GM18951 (cell line): Measurements from ENCODE around the gene TTC3.
"Not testable (repeated sequence)": the region's sequence is repeated elsewhere in the genome, so short reads cannot be mapped to it uniquely, and the experiment has no call there.

Source experiments
- POLR2A ChIP-seq: IDR thresholded peaks from 4 replicates; pipeline ENCODE4 v1.6.1; 2011; ENCODE audit warnings: mild to moderate bottlenecking; ENCODE audit not compliant: insufficient read length, insufficient read depth; ENCODE audit errors: extremely low read depth
- in situ Hi-C: fragments of 300-500 bp; cut with MboI; formaldehyde crosslinking; loops from one replicate; pipeline ENCODE4 v1.12.0; 2022; ENCODE audit warnings: low sequenced_read_pairs, mixed read lengths, inconsistent platforms; ENCODE audit not compliant: unreplicated experiment

Gene TTC3

GRCh38 chr21:37093977-37094376, 20.9 kb downstream of the TTC3 start:
- in situ Hi-C loops, result no loop called here
- TF ChIP-seq POLR2A, result no peak

- no peak for TF ChIP-seq POLR2A
- in situ Hi-C loops, result no loop called here
Observed at GRCh38 chr21:37095821-37096220, 22.8 kb downstream of the TTC3 start.

DNA sequence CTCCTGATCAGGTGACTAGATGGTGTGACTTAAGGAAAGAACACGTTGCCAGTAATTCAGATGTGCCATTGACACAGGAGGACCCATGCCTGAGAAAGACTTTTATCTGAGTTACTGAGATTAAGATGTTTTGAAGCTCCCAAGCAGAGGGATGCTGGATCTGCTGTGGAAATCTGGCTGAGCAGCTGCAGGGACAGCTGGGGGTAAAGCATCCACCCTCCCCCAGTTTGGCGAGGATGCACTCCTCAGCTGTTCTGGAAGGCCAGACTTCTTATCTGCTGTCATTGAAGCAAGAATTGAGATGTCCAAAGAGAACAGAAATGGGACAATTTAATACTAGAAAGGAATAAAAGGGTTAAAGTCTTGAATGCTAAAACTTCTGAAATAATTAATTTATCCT, 25.7 kb downstream of the TTC3 start:
- in situ Hi-C loops, result no loop called here

DNA sequence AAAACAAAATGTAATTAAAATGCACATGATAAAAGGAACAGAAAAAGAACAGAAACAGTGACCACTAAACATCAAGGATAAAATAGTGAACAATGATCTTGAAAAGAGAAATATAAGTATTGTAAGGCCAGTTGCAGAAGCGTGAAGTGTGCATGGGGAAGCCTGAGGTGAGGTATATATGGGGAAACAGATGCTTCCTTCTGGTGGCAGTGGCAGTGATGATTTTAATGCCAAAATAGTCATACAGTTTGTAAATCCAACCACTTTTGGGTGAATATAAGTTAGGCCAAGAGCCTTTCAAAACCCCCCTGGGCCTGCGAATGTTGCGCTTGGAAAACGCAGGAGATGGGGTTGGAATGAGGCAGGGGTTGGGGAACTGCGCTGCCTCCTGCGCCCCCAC, 27.3 kb downstream of the TTC3 start:
- TF ChIP-seq POLR2A, result no peak
- in situ Hi-C loops, result no loop called here

More for the DNA sequence above, 25.7 kb downstream of the TTC3 start:
- no peak for TF ChIP-seq POLR2A

DNA sequence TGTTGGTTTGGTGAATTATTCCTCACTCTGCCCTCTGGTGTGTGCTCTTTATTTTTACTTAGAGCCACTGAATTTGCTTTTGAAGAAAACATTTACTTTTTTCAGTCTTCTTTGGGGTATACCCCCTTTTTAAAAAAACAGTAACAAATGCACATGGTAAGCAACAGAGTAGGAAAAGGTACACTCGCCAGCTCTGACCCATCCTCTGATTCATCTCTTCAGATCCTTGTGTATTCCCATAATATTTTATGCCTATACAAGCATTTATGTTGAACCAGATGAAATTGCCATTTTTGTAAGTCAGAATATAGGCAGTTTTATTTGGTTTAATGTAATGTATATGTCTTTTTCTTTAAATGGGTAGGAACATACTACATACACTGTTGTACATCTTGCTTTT, 28.3 kb downstream of the TTC3 start:
- in situ Hi-C loops, result no loop called here

DNA sequence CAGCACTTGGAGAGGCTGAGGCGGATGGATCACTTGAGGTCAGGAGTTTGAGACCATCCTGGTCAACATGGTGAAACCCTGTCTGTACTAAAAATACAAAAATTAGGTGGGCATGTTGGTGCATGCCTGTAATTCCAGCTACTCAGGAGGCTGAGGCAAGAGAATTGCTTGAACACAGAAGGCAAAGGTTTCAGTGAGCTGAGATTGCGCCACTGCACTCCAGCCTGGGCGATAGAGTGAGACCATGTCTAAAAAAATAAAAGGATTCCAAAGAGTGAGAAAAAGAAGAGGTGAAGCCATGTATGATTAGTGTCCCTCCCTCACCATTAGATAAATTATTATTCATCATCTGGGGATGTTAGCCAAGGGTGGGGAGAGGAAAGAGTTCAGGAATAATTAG, 29.7 kb downstream of the TTC3 start:
- in situ Hi-C loops, result not testable (repeated sequence)

More for the DNA sequence above, 28.3 kb downstream of the TTC3 start:
- no peak for TF ChIP-seq POLR2A

- TF ChIP-seq POLR2A, result no peak
- in situ Hi-C loops, result no loop called here
Observed at GRCh38 chr21:37106998-37107397, 33.9 kb downstream of the TTC3 start.

DNA sequence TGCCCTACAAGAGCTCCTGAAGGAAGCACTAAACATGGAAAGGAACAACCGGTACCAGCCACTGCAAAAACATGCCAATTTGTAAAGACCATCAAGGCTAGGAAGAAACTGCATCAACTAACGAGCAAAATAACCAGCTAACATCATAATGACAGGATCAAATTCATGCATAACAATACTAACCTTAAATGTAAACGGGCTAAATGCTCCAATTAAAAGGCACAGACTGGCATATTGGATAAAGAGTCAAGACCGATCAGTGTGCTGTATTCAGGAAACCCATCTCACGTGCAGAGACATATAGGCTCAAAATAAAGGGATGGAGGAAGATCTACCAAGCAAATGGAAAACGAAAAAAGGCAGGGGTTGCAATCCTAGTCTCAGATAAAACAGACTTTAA, 38.0 kb downstream of the TTC3 start:
- in situ Hi-C loops, result not testable (repeated sequence)

GRCh38 chr21:37114301-37114700, 41.2 kb downstream of the TTC3 start:
- in situ Hi-C loops, result not testable (repeated sequence)

- in situ Hi-C loops, result not testable (repeated sequence)
Observed at GRCh38 chr21:37116459-37116858, 43.4 kb downstream of the TTC3 start.

DNA sequence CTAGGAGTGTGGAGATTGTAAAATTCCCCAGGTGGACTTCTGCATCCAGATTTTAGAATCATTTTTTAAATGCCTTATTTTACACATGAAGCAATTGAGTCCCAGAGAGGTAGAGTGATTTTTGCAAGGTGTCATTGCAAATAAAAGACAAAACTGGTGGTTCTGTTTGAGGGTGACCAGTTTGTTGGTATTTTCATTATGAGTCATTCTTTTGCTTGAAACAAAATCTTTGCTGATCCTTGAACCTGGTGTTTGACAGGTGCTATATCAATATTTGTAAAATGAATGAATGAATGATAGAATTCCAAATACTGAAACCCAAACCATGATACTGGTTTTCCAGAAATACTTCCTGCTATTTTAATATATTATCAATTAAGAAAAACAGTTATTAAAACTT, 44.1 kb downstream of the TTC3 start:
- in situ Hi-C loops, result no loop called here
- TF ChIP-seq POLR2A, result no peak

DNA sequence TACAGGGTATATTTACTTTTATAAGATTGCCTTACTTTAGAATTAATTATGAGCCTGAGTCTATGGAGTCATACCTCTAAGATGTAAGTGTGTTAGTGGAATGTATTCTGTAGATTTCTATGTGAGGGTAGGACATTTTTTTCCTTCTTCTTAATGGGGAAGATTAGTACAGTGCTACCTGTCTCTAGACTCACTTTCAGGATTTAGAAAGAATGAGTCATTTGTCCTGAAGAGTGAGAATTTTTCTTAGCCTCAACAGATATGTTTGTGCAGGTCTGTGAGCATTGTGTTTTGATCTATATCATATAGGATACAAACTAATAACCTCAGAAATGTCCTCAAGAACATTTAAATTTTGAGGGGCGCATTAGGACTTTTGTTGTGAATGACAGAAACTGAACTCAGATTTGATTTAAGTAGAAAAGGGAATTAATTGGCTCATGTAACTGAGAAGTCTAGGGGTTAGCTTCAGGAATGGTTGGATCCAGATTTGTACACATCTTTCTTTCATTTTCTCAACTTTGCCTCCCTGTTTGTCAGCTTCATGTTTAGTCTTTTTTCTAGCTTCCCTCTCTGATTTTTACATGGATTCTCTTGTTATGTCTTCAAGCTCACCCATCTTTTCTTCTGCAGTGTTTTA, 45.3 kb downstream of the TTC3 start:
- in situ Hi-C loops, result no loop called here
- no peak for TF ChIP-seq POLR2A

GRCh38 chr21:37119421-37120218, 46.6 kb downstream of the TTC3 start:
- in situ Hi-C loops, result no loop called here
- TF ChIP-seq POLR2A, result no peak

GRCh38 chr21:37128076-37128475, 55.0 kb downstream of the TTC3 start:
- in situ Hi-C loops, result no loop called here

GRCh38 chr21:37130971-37131370, 57.9 kb downstream of the TTC3 start:
- in situ Hi-C loops, result no loop called here
- no peak for TF ChIP-seq POLR2A

More at GRCh38 chr21:37128076-37128475, 55.0 kb downstream of the TTC3 start:
- no peak for TF ChIP-seq POLR2A
